ENCODE data around the gene ARMC9. TPM values are rescaled to one million over a fixed set of nuclear protein-coding genes. Genes with fewer than 3 reads are reported as not detected.

ARMC9 gene
- total and polyA plus RNA-seq, 2 of the 13 experiments (the other 11 are each of a cell fraction or from before 2014, with no cell fraction given), result 9.1 to 12.8 TPM

- TF ChIP-seq ZGPAT (CRISPR knock-in tag; IDR thresholded peaks at IDR 0.05) (no peak), ZNF33A (CRISPR knock-in tag; IDR thresholded peaks at IDR 0.05; ENCODE audit: borderline replicate concordance) (no peak), ZNF543 (CRISPR knock-in tag; IDR thresholded peaks at IDR 0.05) (0 out of 2 replicates have a peak, but pooled peaks have one; percentile 20), PAWR (CRISPR knock-in tag; IDR thresholded peaks at IDR 0.05; ENCODE audit: borderline replicate concordance) (0 out of 2 replicates have a peak, but pooled peaks have one; percentile 57), ESRRA (CRISPR knock-in tag; IDR thresholded peaks at IDR 0.05; ENCODE audit: low read depth) (0 out of 2 replicates have a peak, but pooled peaks have one; percentile 2), ZNF280D (CRISPR knock-in tag; IDR thresholded peaks at IDR 0.05) (0 out of 2 replicates have a peak, but pooled peaks have one; percentile 23), MZF1 (CRISPR knock-in tag; IDR thresholded peaks at IDR 0.05; ENCODE audit: borderline replicate concordance) (no peak), TBX3 (IDR thresholded peaks at IDR 0.05; ENCODE audit: borderline replicate concordance) (no peak), GPBP1L1 (CRISPR knock-in tag; IDR thresholded peaks at IDR 0.05) (no peak), ZUFSP (CRISPR knock-in tag; IDR thresholded peaks at IDR 0.05; ENCODE audit: borderline replicate concordance) (no peak), PRPF4 (IDR thresholded peaks at IDR 0.05; ENCODE audit: low read depth, low read length, poor library complexity, severe bottlenecking) (no peak), RAD51 (IDR thresholded peaks at IDR 0.05; ENCODE audit: borderline replicate concordance) (no peak), ZNF329 (CRISPR knock-in tag; IDR thresholded peaks at IDR 0.05; ENCODE audit: low read depth) (no peak), ZNF83 (CRISPR knock-in tag; IDR thresholded peaks at IDR 0.05; ENCODE audit: borderline replicate concordance) (0 out of 2 replicates have a peak, but pooled peaks have one; percentile 65), ZIK1 (CRISPR knock-in tag; IDR thresholded peaks at IDR 0.05; ENCODE audit: borderline replicate concordance, low read depth) (0 out of 2 replicates have a peak, but pooled peaks have one; percentile 6), RBM39 (IDR thresholded peaks at IDR 0.05; ENCODE audit: low read depth, low read length, poor library complexity, severe bottlenecking) (peak; percentile 15), E2F2 (CRISPR knock-in tag; IDR thresholded peaks at IDR 0.05; ENCODE audit: borderline replicate concordance) (no peak), ZNF263 (CRISPR knock-in tag; IDR thresholded peaks at IDR 0.05) (0 out of 2 replicates have a peak, but pooled peaks have one; percentile 15), ZNF274 (CRISPR knock-in tag; IDR thresholded peaks at IDR 0.05) (0 out of 2 replicates have a peak, but pooled peaks have one; percentile 36)
Measured at GRCh38 chr2:231388725-231389346, 190.4 kb downstream of the ARMC9 start (continued).

All from HepG2 (cell line).